ENCODE results near the gene PPP1R12B.
A peak's percentile ranks its signal among the peaks of the same experiment; 100 is the strongest.
"Not testable (repeated sequence)": the region's sequence is repeated elsewhere in the genome, so short reads cannot be mapped to it uniquely, and the experiment has no call there.

PPP1R12B gene

DNA sequence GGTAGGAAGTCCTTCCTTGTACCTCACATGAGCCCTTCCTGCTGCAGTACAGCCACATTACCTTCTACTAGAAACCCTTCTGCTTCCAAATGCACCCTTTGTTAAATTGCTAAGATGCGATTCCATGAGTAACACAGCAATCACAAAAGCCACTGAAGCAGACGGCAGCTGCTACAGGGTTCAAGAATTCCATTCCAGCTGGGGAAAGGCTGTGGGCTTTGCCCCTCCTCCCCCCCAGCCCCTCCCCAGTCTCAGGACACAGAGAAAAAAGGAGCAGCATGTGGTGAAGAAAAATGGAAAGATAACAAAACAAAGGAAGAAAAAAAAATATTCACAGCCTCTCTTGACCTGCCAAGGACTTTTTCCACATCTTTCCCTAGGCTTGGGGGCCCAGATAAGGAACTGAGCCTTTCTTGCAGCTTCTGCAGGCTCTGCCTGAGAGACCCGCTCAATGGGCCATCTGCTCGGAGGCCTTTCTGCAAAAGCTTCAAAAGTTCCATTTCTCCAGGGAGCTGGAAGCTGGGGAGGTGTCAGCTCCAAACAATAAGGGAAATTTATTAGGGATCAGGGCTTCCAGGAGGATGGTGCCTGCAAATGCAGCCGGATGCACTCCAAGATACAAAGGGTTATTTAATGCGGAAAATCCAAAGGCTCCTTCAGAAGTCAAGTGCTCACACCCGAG, 289.7 kb downstream of the PPP1R12B start:
- peak overlapping the region; percentile 17 for H3K27ac ChIP-seq (replicated peaks; ENCODE audit: low read length)

DNA sequence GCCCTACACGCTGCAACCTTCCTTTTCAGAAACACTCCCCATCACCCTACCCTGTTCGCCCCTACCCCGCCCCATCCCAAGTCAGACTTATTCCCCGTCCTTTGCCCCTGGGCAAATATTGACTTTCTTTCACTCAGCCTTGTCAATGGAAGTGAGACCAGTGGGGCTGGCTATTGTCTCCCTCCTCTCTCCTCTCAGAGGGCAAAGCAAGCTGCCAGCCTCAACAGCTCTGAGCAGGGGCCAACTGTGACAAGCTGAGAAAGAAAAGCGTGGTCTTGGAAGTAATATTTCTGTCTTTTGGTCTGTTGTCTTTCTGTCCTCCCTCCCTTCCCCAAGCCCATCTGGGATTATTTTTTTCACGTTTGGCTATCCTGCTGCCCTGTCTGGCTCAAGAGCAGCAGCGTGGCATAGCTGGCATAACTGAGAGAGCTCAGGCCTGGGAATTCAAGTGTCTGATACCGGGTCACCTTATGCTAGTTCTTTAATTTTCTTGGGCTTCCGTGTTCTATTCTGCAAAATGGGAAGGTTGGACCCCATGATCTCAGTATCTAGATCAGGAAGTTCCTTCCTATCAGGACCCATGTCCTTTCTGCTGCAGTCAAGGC, 290.3 kb downstream of the PPP1R12B start:
- H2BK5ac ChIP-seq (ENCODE audit: low read length); H3K4me3 ChIP-seq (ENCODE audit: low read length in 2 of 2); H2BK120ac ChIP-seq (ENCODE audit: low read depth, low read length); H3K36me3 ChIP-seq (replicated peaks in 1 of 2; ENCODE audit: control insufficient read depth in 2 of 2, insufficient read depth in 2 of 2, low read length in 2 of 2); H4K8ac ChIP-seq (ENCODE audit: low read depth, low read length); DNase-seq (ENCODE audit: low spot score); H2BK12ac ChIP-seq (ENCODE audit: low read length); H2AK5ac ChIP-seq (ENCODE audit: low read depth, low read length); H3K4ac ChIP-seq (ENCODE audit: low read length); H3K4me2 ChIP-seq (ENCODE audit: insufficient read depth, low read length, poor library complexity, severe bottlenecking); H3K79me1 ChIP-seq (ENCODE audit: low read depth, low read length); H3K9me3 ChIP-seq (replicated peaks in 1 of 2; ENCODE audit: control insufficient read depth in 2 of 2, insufficient read depth in 1 of 2, low read depth in 1 of 2, low read length in 2 of 2); H4K91ac ChIP-seq (ENCODE audit: low read depth, low read length, poor library complexity); H3K27ac ChIP-seq (replicated peaks; ENCODE audit: low read length); H3K18ac ChIP-seq (ENCODE audit: low read length); H3K23ac ChIP-seq (ENCODE audit: low read depth, low read length, poor library complexity); H3K14ac ChIP-seq (ENCODE audit: low read length); H2BK15ac ChIP-seq (ENCODE audit: low read length): not testable (repeated sequence)
- peaks cover 25 to 39% of the 10 kb centered on the region in 2 donors for H3K4me1 ChIP-seq (ENCODE audit: control insufficient read depth in 2 of 2, insufficient read depth in 1 of 2, low read depth in 1 of 2, low read length in 2 of 2)
- peak overlapping the region; percentile 37 for H3K9ac ChIP-seq (ENCODE audit: low read depth, low read length, poor library complexity)
- no CpG with 5 or more reads among the region's 9 CpGs for WGBS, 2 donors (ENCODE audit: extremely low coverage in 2 of 2, insufficient read length in 2 of 2, insufficient replicate concordance in 1 of 2)
- H3K27me3 ChIP-seq (ENCODE audit: control insufficient read depth in 3 of 3, insufficient read depth in 3 of 3, low read depth in 1 of 3, low read length in 3 of 3) = peaks cover 11 to 50% (median 31%) of the 10 kb centered on the region in 3 experiments
- H2AFZ ChIP-seq (ENCODE audit: low read length) = peak overlapping the region; percentile 61

More for the DNA sequence above, 289.7 kb downstream of the PPP1R12B start:
- Histone ChIP-seq H3K4me2 (ENCODE audit: insufficient read depth, low read length, poor library complexity, severe bottlenecking) (no peak overlapping the region), H2BK12ac (ENCODE audit: low read length) (no peak overlapping the region), H3K79me1 (ENCODE audit: low read depth, low read length) (no peaks in the 10 kb centered on the region), H3K9me3 (replicated peaks in 1 of 2; ENCODE audit: control insufficient read depth in 2 of 2, insufficient read depth in 1 of 2, low read depth in 1 of 2, low read length in 2 of 2) (no peaks in the 10 kb centered on the region), H3K14ac (ENCODE audit: low read length) (no peak overlapping the region), H2BK120ac (ENCODE audit: low read depth, low read length) (no peak overlapping the region), H4K8ac (ENCODE audit: low read depth, low read length) (no peak overlapping the region), H3K4me1 (ENCODE audit: control insufficient read depth in 2 of 2, insufficient read depth in 1 of 2, low read depth in 1 of 2, low read length in 2 of 2) (peaks cover 25 to 34% of the 10 kb centered on the region in 2 donors), H2BK5ac (ENCODE audit: low read length) (no peak overlapping the region), H2AK5ac (ENCODE audit: low read depth, low read length) (no peak overlapping the region), H2BK15ac (ENCODE audit: low read length) (no peak overlapping the region), H4K91ac (ENCODE audit: low read depth, low read length, poor library complexity) (no peak overlapping the region), H3K27me3 (ENCODE audit: control insufficient read depth in 3 of 3, insufficient read depth in 3 of 3, low read depth in 1 of 3, low read length in 3 of 3) (peaks cover 7 to 49% (median 26%) of the 10 kb centered on the region in 3 experiments), H3K36me3 (replicated peaks in 1 of 2; ENCODE audit: control insufficient read depth in 2 of 2, insufficient read depth in 2 of 2, low read length in 2 of 2) (no peaks in the 10 kb centered on the region), H3K18ac (ENCODE audit: low read length) (no peak overlapping the region), H3K9ac (ENCODE audit: low read depth, low read length, poor library complexity) (no peak overlapping the region), H3K4ac (ENCODE audit: low read length) (no peak overlapping the region), H3K4me3 (ENCODE audit: low read length in 2 of 2) (no peak overlapping the region), H3K23ac (ENCODE audit: low read depth, low read length, poor library complexity) (no peak overlapping the region), H2AFZ (ENCODE audit: low read length) (peak overlapping the region; percentile 61)
- no CpG with 5 or more reads among the region's 7 CpGs for WGBS, 2 donors (ENCODE audit: extremely low coverage in 2 of 2, insufficient read length in 2 of 2, insufficient replicate concordance in 1 of 2)
- no peak for DNase-seq (ENCODE audit: low spot score)

DNA sequence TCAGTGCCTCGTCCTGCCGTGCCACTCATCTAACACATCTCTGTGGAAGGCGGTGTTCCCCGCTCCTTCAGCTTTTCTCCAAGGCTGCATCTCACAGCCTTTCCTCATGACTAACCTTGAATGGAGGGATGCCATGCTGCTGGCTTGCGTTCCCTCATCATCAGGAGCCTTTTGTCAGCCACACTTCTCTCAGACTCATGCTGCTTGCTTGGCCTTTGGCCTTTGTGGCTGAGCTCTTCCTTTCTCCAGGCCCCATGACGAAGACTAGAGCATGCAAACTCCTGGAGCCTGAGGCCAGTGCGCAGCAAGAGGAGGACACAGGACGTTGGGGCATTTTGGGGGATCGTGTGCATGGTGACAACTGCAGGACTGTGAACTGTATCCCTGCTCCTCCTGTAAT, 291.0 kb downstream of the PPP1R12B start:
- Histone ChIP-seq H3K27ac (replicated peaks; ENCODE audit: low read length) (no peak overlapping the region), H3K14ac (ENCODE audit: low read length) (no peak overlapping the region), H2AFZ (ENCODE audit: low read length) (no peak overlapping the region), H2BK15ac (ENCODE audit: low read length) (no peak overlapping the region), H2BK5ac (ENCODE audit: low read length) (no peak overlapping the region), H3K79me1 (ENCODE audit: low read depth, low read length) (no peaks in the 10 kb centered on the region), H3K27me3 (ENCODE audit: control insufficient read depth in 3 of 3, insufficient read depth in 3 of 3, low read depth in 1 of 3, low read length in 3 of 3) (peaks cover 18 to 57% (median 38%) of the 10 kb centered on the region in 3 experiments), H3K4me2 (ENCODE audit: insufficient read depth, low read length, poor library complexity, severe bottlenecking) (no peak overlapping the region), H3K36me3 (replicated peaks in 1 of 2; ENCODE audit: control insufficient read depth in 2 of 2, insufficient read depth in 2 of 2, low read length in 2 of 2) (no peaks in the 10 kb centered on the region), H3K18ac (ENCODE audit: low read length) (no peak overlapping the region), H4K8ac (ENCODE audit: low read depth, low read length) (no peak overlapping the region), H2BK12ac (ENCODE audit: low read length) (no peak overlapping the region), H2BK120ac (ENCODE audit: low read depth, low read length) (no peak overlapping the region), H3K9me3 (replicated peaks in 1 of 2; ENCODE audit: control insufficient read depth in 2 of 2, insufficient read depth in 1 of 2, low read depth in 1 of 2, low read length in 2 of 2) (no peaks in the 10 kb centered on the region), H3K4me3 (ENCODE audit: low read length in 2 of 2) (no peak overlapping the region), H3K23ac (ENCODE audit: low read depth, low read length, poor library complexity) (no peak overlapping the region), H3K4me1 (ENCODE audit: control insufficient read depth in 2 of 2, insufficient read depth in 1 of 2, low read depth in 1 of 2, low read length in 2 of 2) (peaks cover 31 to 45% of the 10 kb centered on the region in 2 donors), H4K91ac (ENCODE audit: low read depth, low read length, poor library complexity) (no peak overlapping the region), H3K9ac (ENCODE audit: low read depth, low read length, poor library complexity) (no peak overlapping the region), H2AK5ac (ENCODE audit: low read depth, low read length) (no peak overlapping the region), H3K4ac (ENCODE audit: low read length) (no peak overlapping the region)
- no CpG with 5 or more reads among the region's 9 CpGs for WGBS, 2 donors (ENCODE audit: extremely low coverage in 2 of 2, insufficient read length in 2 of 2, insufficient replicate concordance in 1 of 2)
- no peak for DNase-seq (ENCODE audit: low spot score)

DNA sequence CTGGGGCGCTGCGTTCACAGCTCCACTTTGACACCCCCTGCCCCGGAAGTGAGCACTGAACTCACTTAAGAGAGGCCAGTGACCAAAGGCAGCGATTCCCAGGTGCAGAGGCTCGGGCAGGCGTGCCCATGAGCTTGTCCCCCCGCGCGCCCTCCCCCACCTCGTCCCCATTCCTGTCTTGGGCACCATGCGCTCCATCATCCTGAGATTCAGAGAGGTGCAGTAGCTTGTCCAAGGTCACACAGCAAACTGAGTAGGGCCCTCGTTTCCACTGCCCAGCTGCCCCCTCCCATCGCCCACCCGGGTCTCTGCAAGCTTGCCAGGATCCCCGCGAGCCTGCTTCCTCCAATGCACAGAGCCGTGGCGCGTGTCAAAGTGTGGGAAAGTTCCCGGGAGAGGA, 293.7 kb downstream of the PPP1R12B start:
- Histone ChIP-seq H3K23ac (ENCODE audit: low read depth, low read length, poor library complexity) (peak overlapping the region; percentile 37), H2AK5ac (ENCODE audit: low read depth, low read length) (no peak overlapping the region), H3K4me1 (ENCODE audit: control insufficient read depth in 2 of 2, insufficient read depth in 1 of 2, low read depth in 1 of 2, low read length in 2 of 2) (peaks cover 31 to 44% of the 10 kb centered on the region in 2 donors), H3K36me3 (replicated peaks in 1 of 2; ENCODE audit: control insufficient read depth in 2 of 2, insufficient read depth in 2 of 2, low read length in 2 of 2) (no peaks in the 10 kb centered on the region), H3K27ac (replicated peaks; ENCODE audit: low read length) (no peak overlapping the region), H3K79me1 (ENCODE audit: low read depth, low read length) (no peaks in the 10 kb centered on the region), H2BK15ac (ENCODE audit: low read length) (no peak overlapping the region), H2BK5ac (ENCODE audit: low read length) (no peak overlapping the region), H3K18ac (ENCODE audit: low read length) (peak overlapping the region; percentile 53), H3K14ac (ENCODE audit: low read length) (no peak overlapping the region), H3K4me2 (ENCODE audit: insufficient read depth, low read length, poor library complexity, severe bottlenecking) (peak overlapping the region; percentile 99), H3K4ac (ENCODE audit: low read length) (no peak overlapping the region), H4K8ac (ENCODE audit: low read depth, low read length) (no peak overlapping the region), H3K9ac (ENCODE audit: low read depth, low read length, poor library complexity) (no peak overlapping the region), H2AFZ (ENCODE audit: low read length) (peak overlapping the region; percentile 94), H3K9me3 (replicated peaks in 1 of 2; ENCODE audit: control insufficient read depth in 2 of 2, insufficient read depth in 1 of 2, low read depth in 1 of 2, low read length in 2 of 2) (peaks cover 0 to 2% of the 10 kb centered on the region in 2 donors), H3K27me3 (ENCODE audit: control insufficient read depth in 3 of 3, insufficient read depth in 3 of 3, low read depth in 1 of 3, low read length in 3 of 3) (peaks cover 18 to 76% (median 58%) of the 10 kb centered on the region in 3 experiments), H2BK120ac (ENCODE audit: low read depth, low read length) (no peak overlapping the region), H3K4me3 (ENCODE audit: low read length in 2 of 2) (peak overlapping the region in 1 of 2 donors; percentile 73), H2BK12ac (ENCODE audit: low read length) (peak overlapping the region; percentile 8), H4K91ac (ENCODE audit: low read depth, low read length, poor library complexity) (no peak overlapping the region)
- DNase-seq (ENCODE audit: low spot score) = no peak
- no CpG with 5 or more reads among the region's 20 CpGs for WGBS, 2 donors (ENCODE audit: extremely low coverage in 2 of 2, insufficient read length in 2 of 2, insufficient replicate concordance in 1 of 2)

All from neuronal stem cell (in vitro differentiated cells).